ENCODE data around the gene C6orf163. TPM values are rescaled to one million over a fixed set of nuclear protein-coding genes. Genes with fewer than 3 reads are reported as not detected.
"Not testable (repeated sequence)": the region's sequence is repeated elsewhere in the genome, so short reads cannot be mapped to it uniquely, and the experiment has no call there.

C6orf163 gene
- total RNA-seq (2014; rRNA removed; shearing (Covaris generic); ENCODE audit: low replicate concordance), result not detected in 2 replicates

- no peaks in the 10 kb centered on the region for H3K36me3 ChIP-seq
- no peak for DNase-seq
These were observed at the start of gene C6orf163 for GRCh38 chr6:87344731-87345130. Gene C6orf163 (plus strand): TSS chr6:87344813. CDS start chr6:87345100, 287 bp downstream.

GRCh38 chr6:87297119-87297518, 47.5 kb upstream of the C6orf163 start:
- Histone ChIP-seq H3K4me3 (no peak overlapping the region), H3K36me3 (no peaks in the 10 kb centered on the region), H3K9me3 (no peaks in the 10 kb centered on the region), H3K27me3 (peaks cover 13% of the 10 kb centered on the region)
- peak; percentile 62 for DNase-seq

More at GRCh38 chr6:87344731-87345130, at the start of gene C6orf163:
- H3K9me3 ChIP-seq, result no peaks in the 10 kb centered on the region
- no peak within 1 kb of the TSS for H3K4me3 ChIP-seq
- H3K27me3 ChIP-seq, result no peaks in the 10 kb centered on the region

- H3K9me3 ChIP-seq, H3K36me3 ChIP-seq, DNase-seq, H3K27me3 ChIP-seq, H3K4me3 ChIP-seq: not testable (repeated sequence)
These were observed 43.3 kb upstream of the C6orf163 start for GRCh38 chr6:87301277-87301676.

GRCh38 chr6:87308970-87309369, 35.6 kb upstream of the C6orf163 start:
- no peak overlapping the region for H3K4me3 ChIP-seq
- no peaks in the 10 kb centered on the region for H3K9me3 ChIP-seq
- peaks cover 21% of the 10 kb centered on the region for H3K27me3 ChIP-seq
- no peaks in the 10 kb centered on the region for H3K36me3 ChIP-seq
- DNase-seq, result peak; percentile 25

- Histone ChIP-seq H3K9me3 (no peaks in the 10 kb centered on the region), H3K4me3 (no peak overlapping the region), H3K36me3 (no peaks in the 10 kb centered on the region), H3K27me3 (peaks cover 21% of the 10 kb centered on the region)
- DNase-seq, result no peak
These were observed 31.8 kb upstream of the C6orf163 start for GRCh38 chr6:87312860-87313259.

- H3K9me3 ChIP-seq, result no peaks in the 10 kb centered on the region
- no peak overlapping the region for H3K4me3 ChIP-seq
- H3K27me3 ChIP-seq, result peaks cover 21% of the 10 kb centered on the region
These were observed 29.5 kb upstream of the C6orf163 start for GRCh38 chr6:87315071-87315470.

GRCh38 chr6:87319271-87319987, 25.2 kb upstream of the C6orf163 start:
- H3K9me3 ChIP-seq, result no peaks in the 10 kb centered on the region
- DNase-seq, result no peak
- no peak overlapping the region for H3K4me3 ChIP-seq
- no peaks in the 10 kb centered on the region; the same call in 1 of the 2 replicates for H3K27me3 ChIP-seq
- no peaks in the 10 kb centered on the region for H3K36me3 ChIP-seq

More at GRCh38 chr6:87315071-87315470, 29.5 kb upstream of the C6orf163 start:
- no peak for DNase-seq
- no peaks in the 10 kb centered on the region for H3K36me3 ChIP-seq

- Histone ChIP-seq H3K9me3 (no peaks in the 10 kb centered on the region), H3K36me3 (no peaks in the 10 kb centered on the region), H3K4me3 (peak within 1 kb of the TSS; percentile 84), H3K27me3 (no peaks in the 10 kb centered on the region)
- peak; percentile 84 for DNase-seq
These were observed 22.1 kb upstream of the C6orf163 start, which contains the start of gene SMIM8 for GRCh38 chr6:87322304-87323212. Gene SMIM8 (plus strand): TSS chr6:87322588. CDS start chr6:87337032, 14,444 bp downstream.

- not testable (repeated sequence) for H3K27me3 ChIP-seq, DNase-seq, H3K36me3 ChIP-seq, H3K4me3 ChIP-seq, H3K9me3 ChIP-seq
These were observed 20.7 kb upstream of the C6orf163 start for GRCh38 chr6:87323880-87324279.

GRCh38 chr6:87330961-87331360, 13.7 kb upstream of the C6orf163 start:
- no peak overlapping the region for H3K4me3 ChIP-seq
- no peaks in the 10 kb centered on the region; the same call in 1 of the 2 replicates for H3K36me3 ChIP-seq
- H3K27me3 ChIP-seq, result no peaks in the 10 kb centered on the region
- no peaks in the 10 kb centered on the region for H3K9me3 ChIP-seq
- no peak for DNase-seq

- no peaks in the 10 kb centered on the region for H3K9me3 ChIP-seq
- no peaks in the 10 kb centered on the region; the same call in 1 of the 2 replicates for H3K36me3 ChIP-seq
- H3K4me3 ChIP-seq, result no peak overlapping the region
- DNase-seq, result no peak
- H3K27me3 ChIP-seq, result no peaks in the 10 kb centered on the region
These were observed 11.6 kb upstream of the C6orf163 start for GRCh38 chr6:87333033-87333432.

GRCh38 chr6:87333591-87334181, 10.9 kb upstream of the C6orf163 start:
- H3K27me3 ChIP-seq, result no peaks in the 10 kb centered on the region
- no peaks in the 10 kb centered on the region; the same call in 1 of the 2 replicates for H3K36me3 ChIP-seq
- H3K9me3 ChIP-seq, result no peaks in the 10 kb centered on the region
- H3K4me3 ChIP-seq, result no peak overlapping the region
- no peak for DNase-seq

- H3K4me3 ChIP-seq, result no peak overlapping the region
- DNase-seq, result no peak
- H3K27me3 ChIP-seq, result no peaks in the 10 kb centered on the region
- H3K9me3 ChIP-seq, result no peaks in the 10 kb centered on the region
- H3K36me3 ChIP-seq, result no peaks in the 10 kb centered on the region; the same call in 1 of the 2 replicates
These were observed 9.9 kb upstream of the C6orf163 start for GRCh38 chr6:87334683-87335082.

GRCh38 chr6:87336367-87336766, 8.2 kb upstream of the C6orf163 start:
- no peak for DNase-seq
- Histone ChIP-seq H3K9me3 (no peaks in the 10 kb centered on the region), H3K27me3 (no peaks in the 10 kb centered on the region), H3K36me3 (no peaks in the 10 kb centered on the region; the same call in 1 of the 2 replicates), H3K4me3 (no peak overlapping the region)

- H3K4me3 ChIP-seq, result no peak overlapping the region
- DNase-seq, result no peak
These were observed 4.4 kb upstream of the C6orf163 start for GRCh38 chr6:87340230-87340629.

GRCh38 chr6:87341158-87341557, 3.5 kb upstream of the C6orf163 start:
- Histone ChIP-seq H3K4me3 (no peak overlapping the region), H3K9me3 (no peaks in the 10 kb centered on the region), H3K27me3 (no peaks in the 10 kb centered on the region), H3K36me3 (no peaks in the 10 kb centered on the region)
- no peak for DNase-seq

More at GRCh38 chr6:87340230-87340629, 4.4 kb upstream of the C6orf163 start:
- Histone ChIP-seq H3K36me3 (no peaks in the 10 kb centered on the region), H3K9me3 (no peaks in the 10 kb centered on the region), H3K27me3 (no peaks in the 10 kb centered on the region)

GRCh38 chr6:87341899-87342298, 2.7 kb upstream of the C6orf163 start:
- H3K36me3 ChIP-seq, result no peaks in the 10 kb centered on the region

More at GRCh38 chr6:87341899-87342298, 2.7 kb upstream of the C6orf163 start:
- no peak for DNase-seq
- no peak overlapping the region for H3K4me3 ChIP-seq
- no peaks in the 10 kb centered on the region for H3K27me3 ChIP-seq
- H3K9me3 ChIP-seq, result no peaks in the 10 kb centered on the region

Measured in MG63 (cell line).